Omental fat pad (tissue), 4 donors: ENCODE results near the gene KANSL1L. TPM values are rescaled to one million over a fixed set of nuclear protein-coding genes. Genes with fewer than 3 reads are reported as not detected.
A peak's percentile ranks its signal among the peaks of the same experiment; 100 is the strongest.

Source experiments
- ATAC-seq: fragments of 150-250 bp; one replicate; pipeline ENCODE4 v1.9.1; 2016; ENCODE audit warnings: mild to moderate bottlenecking, moderate library complexity; ENCODE audit not compliant: low FRiP score
- DNase-seq: peaks from one replicate; pipeline ENCODE4 v3.0.0-alpha.2; 2019; ENCODE audit warnings: low spot score
- total RNA-seq, 4 donors: library from RNA; depleted of rRNA; stranded (reverse); fragments of >200 nt; gene quantifications; one replicate each; pipeline ENCODE4 v1.1.0, GENCODE V29; 2016
- TF ChIP-seq, protein P1 (sequence below), 3 donors: fragments of 450-650 bp; IDR thresholded peaks; one replicate each; pipeline ENCODE4 v1.5.1; 2016 to 2017; ENCODE audit warnings: antibody characterized with exemption in 3 of 3, mild to moderate bottlenecking in 3 of 3, moderate library complexity in 2 of 3

KANSL1L gene
- total RNA-seq: 10 to 100 TPM; 12.5 to 48.5 (median 24.4) TPM

- TF ChIP-seq, protein P1, sequence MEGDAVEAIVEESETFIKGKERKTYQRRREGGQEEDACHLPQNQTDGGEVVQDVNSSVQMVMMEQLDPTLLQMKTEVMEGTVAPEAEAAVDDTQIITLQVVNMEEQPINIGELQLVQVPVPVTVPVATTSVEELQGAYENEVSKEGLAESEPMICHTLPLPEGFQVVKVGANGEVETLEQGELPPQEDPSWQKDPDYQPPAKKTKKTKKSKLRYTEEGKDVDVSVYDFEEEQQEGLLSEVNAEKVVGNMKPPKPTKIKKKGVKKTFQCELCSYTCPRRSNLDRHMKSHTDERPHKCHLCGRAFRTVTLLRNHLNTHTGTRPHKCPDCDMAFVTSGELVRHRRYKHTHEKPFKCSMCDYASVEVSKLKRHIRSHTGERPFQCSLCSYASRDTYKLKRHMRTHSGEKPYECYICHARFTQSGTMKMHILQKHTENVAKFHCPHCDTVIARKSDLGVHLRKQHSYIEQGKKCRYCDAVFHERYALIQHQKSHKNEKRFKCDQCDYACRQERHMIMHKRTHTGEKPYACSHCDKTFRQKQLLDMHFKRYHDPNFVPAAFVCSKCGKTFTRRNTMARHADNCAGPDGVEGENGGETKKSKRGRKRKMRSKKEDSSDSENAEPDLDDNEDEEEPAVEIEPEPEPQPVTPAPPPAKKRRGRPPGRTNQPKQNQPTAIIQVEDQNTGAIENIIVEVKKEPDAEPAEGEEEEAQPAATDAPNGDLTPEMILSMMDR (IDR thresholded peaks at IDR 0.05): no peak
- DNase-seq (peak; percentile 96), ATAC-seq (peak; percentile 97)
These were observed at the start of gene KANSL1L for GRCh38 chr2:210171309-210172218. Gene KANSL1L, minus strand, starts transcription at chr2:210171409. Its CDS starts 16,827 bp downstream, at chr2:210154582.

- ATAC-seq (no peak), DNase-seq (no peak)
- TF ChIP-seq, protein P1 (IDR thresholded peaks at IDR 0.05): no peak
These were observed 43.9 kb upstream of the KANSL1L start for GRCh38 chr2:210215120-210215519.

GRCh38 chr2:210210185-210210584, 39.0 kb upstream of the KANSL1L start:
- ATAC-seq (no peak), DNase-seq (no peak)
- TF ChIP-seq, protein P1 (IDR thresholded peaks at IDR 0.05): no peak

DNA sequence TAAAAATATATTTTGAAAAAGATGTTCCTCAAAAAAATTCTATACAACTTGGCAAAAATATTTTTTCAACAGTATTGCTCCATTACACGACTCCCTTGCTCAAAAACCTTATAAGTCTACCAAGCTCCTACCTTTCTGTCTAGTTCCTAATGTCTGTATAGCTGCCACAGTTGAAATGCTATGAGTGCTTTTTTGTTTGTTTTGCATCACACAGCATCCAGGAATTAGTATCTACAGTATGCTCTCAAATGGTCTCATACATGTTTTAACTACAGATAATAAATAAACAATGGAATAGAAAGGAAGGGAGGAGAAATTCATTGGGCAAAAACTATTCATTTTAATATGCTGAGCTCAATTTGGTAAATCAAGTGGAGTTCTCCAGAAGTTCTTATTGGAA, 36.7 kb upstream of the KANSL1L start:
- DNase-seq: no peak
- TF ChIP-seq, protein P1 (IDR thresholded peaks at IDR 0.05): no peak
- ATAC-seq: no peak

DNA sequence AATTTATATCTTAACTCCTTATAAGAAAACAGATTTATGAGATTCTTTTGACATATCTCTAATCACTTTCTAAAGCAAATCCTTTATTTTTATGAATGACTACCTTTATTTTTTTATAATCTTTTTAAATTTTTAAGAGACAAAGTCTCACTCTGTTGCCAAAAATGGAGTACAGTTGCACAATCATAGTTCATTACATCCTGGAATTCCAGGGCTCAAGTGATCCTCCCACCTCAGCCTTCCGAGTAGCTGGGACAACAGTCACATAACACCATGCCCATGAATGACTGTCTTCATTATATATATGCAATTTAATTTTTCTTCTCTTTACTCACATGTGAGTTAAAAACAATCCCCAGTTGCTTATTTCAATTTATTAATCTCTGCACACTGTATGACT, 32.3 kb upstream of the KANSL1L start:
- no peak for ATAC-seq
- TF ChIP-seq, protein P1 (IDR thresholded peaks at IDR 0.05): no peak
- DNase-seq: no peak

GRCh38 chr2:210203147-210203546, 31.9 kb upstream of the KANSL1L start:
- TF ChIP-seq, protein P1 (IDR thresholded peaks at IDR 0.05): no peak
- ATAC-seq (no peak), DNase-seq (no peak)

DNA sequence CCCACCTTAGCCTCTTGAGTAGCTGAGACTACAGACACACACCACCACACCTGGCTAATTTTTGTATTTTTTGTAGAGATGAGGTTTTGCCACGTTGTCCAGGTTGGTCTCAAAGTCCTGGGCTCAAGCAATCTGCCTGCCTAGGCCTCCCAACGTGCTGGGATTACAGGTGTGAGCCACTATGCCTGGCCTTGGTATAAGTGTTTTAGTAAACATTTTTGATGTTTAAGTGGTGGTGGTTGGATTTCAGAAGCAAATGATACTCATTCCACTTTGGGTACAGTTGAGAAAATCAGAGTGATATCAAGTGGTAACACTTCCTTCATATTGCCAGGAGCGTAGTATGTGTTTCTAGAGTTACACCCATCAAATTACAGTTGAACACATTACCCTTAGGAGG, 28.6 kb upstream of the KANSL1L start:
- DNase-seq (no peak), ATAC-seq (no peak)
- TF ChIP-seq, protein P1 (IDR thresholded peaks at IDR 0.05): no peak
